T-helper 1 cell treated with Interleukin-12 subunit alpha and Interleukin-12 subunit beta and Interleukin-4 antibody, amounts not matched to agents 30 ng/mL and 1 ng/mL, for 36 hours (primary cell): Measurements from ENCODE around the gene KCTD12. TPM values are rescaled to one million over a fixed set of nuclear protein-coding genes. Genes with fewer than 3 reads are reported as not detected.

Experiments used
- intact Hi-C: fragments of 100-400 bp; cut with micrococcal nuclease; formaldehyde crosslinking; loops from one replicate; pipeline ENCODE4 v1.15.1; 2024
- total RNA-seq: library from RNA; stranded (reverse); gene quantifications from 2 replicates; pipeline ENCODE4 v1.2.3, GENCODE V29; 2022

The KCTD12 gene
- total RNA-seq, 1 donor from 2014 or later = 4.3 TPM

- intact Hi-C loops = no loop called here
Measured at GRCh38 chr13:76861859-76862258, 24.3 kb downstream of the KCTD12 start.

DNA sequence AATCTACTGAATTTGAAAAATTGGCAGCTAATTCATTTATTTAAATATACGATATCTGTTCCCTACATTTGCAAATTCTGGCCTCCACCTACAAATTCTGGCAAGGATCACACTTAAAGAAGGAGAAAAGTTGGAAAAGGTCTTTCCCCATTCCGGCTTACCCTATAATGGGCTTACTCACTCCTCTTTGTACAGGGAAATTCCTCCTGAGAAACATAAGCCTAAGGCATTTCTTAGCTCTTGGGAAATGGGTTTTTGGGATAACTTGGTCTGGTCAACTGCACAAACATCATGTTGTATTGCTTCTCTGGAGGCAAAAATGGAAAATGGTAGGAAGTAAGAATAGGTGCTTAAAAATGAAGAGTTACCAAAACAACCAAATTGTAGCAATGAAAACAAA is 25.5 kb downstream of the KCTD12 start:
- intact Hi-C loops = no loop called here

GRCh38 chr13:76854894-76855293 is 31.3 kb downstream of the KCTD12 start:
- intact Hi-C loops = no loop called here

DNA sequence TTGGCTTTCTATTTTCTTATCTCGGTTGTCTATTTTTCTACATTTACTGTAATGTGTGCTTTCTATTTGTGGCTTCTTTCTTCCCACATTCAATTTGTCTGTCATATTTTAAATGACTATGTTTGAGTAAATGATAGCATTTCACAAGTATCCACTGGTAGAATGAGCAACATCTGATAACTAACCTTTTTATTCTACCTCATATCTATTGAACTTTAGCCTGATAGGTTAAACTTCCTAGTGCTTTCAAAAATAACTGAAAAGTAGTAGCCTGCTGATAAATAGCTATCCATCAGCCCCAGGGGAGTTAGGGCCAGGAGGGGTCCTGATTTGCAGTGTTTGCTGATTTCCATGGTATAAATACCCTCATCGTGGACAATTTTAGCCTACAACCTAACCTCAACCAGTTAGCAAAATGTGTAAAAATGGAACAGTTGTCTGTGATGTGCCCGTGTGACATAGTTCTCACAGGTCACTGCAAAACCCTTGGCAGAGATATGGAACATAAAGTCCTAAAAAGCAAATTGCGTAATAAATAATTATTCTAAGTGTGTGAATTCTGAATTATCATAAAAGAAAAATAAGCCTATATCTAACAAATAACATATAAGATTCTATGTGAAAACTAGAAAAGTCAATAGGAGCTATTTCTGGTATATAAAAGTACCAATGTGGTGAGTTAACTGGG is 32.1 kb downstream of the KCTD12 start:
- intact Hi-C loops = no loop called here

- intact Hi-C loops = no loop called here
Measured at GRCh38 chr13:76853481-76853880, 32.7 kb downstream of the KCTD12 start.

- intact Hi-C loops = no loop called here
Measured at GRCh38 chr13:76852986-76853385, 33.2 kb downstream of the KCTD12 start.

DNA sequence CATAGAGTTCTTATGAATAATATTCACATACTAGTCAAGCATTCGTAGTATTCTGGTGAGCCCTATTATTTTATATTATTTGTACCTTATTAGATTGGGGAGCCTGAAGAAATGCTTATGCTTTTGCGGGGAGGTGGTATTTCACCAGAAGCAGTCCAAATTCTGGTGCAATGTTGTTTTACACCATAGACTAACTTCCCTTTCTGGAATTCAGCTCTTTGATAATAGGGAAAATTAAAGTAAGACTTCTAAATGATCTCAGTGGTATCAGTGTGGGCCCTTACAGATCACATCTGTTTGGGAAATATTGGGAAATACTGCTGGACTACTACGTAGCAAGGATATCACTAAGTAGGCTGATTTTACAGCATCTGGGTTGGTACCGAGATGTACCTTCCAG is 34.2 kb downstream of the KCTD12 start:
- intact Hi-C loops = no loop called here

DNA sequence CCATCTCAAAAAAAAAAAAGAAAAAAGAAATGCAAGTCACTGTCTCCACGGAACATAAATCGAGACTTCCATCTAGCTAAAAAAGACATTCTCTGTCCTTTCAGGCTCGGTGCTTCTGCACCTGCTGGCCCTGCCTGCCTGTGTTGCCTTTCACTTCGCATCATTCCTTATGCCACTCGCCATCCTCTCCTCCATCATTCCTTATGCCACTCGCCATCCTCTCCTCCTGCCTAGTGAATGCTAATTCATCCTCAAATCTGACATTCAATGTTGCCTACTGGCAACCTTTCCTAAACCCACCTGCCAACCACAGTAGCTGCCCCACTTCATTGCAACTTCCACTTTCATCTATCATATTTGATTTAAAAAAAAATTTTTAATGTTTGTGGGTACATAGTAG is 36.7 kb downstream of the KCTD12 start:
- intact Hi-C loops = no loop called here

GRCh38 chr13:76848596-76848995 is 37.6 kb downstream of the KCTD12 start:
- intact Hi-C loops = no loop called here

GRCh38 chr13:76846363-76846762 is 39.8 kb downstream of the KCTD12 start:
- intact Hi-C loops = no loop called here

- intact Hi-C loops = no loop called here
Measured at GRCh38 chr13:76845865-76846264, 40.3 kb downstream of the KCTD12 start.

DNA sequence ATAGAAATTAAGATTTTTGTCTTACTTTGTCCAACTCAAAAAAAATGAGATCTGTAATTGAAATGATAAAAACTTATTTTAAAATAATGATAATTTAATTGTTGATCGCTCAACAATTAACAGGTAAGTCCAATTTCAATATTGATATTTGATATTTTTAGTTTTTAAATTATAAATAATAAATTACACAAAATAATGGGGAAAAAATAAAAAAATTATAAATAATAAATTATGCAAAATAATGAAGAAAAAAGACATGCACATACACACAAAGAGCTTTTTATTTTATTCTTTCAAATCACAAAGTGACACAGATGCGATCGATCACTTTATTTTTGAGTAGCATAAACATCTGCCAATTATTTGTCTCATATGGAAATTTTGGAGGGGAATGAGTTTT is 40.8 kb downstream of the KCTD12 start:
- intact Hi-C loops = no loop called here

DNA sequence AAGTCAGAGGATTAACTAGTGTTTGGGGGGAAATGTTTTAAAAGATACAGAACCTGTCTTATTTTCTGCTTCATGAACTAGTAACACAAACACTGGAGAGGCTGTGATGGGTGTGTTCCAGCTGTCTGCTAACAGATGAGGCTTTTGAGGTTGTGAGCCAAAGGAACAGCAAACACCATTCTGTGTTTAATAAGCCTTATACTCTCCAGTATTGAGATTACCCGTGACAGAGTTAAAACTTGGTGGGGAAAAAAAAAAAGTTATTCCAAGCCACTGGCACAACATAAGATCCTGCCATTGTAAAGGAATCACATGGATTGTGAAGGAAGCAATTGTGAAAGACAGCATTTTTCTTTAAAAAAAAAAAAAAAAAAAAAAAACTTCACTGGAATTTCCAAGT is 48.4 kb downstream of the KCTD12 start:
- intact Hi-C loops = no loop called here

DNA sequence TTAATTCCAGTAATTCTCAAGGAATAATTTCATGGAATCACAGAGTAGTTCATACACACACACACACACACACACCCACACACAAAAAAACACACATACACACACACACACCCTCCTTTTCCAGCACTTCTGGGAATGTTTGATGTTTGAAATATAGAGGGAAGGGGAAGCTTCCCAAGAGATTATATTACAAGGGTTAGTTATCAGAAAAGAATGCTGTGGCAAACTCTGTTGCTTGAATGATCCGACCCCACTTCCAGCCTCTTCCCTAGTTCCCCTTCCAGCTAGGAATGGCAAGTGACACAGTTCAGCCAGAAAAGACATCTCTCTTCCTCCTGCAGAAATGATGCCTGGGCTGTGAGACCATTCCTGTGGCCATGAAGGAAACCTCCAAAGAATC is 49.9 kb downstream of the KCTD12 start:
- intact Hi-C loops = no loop called here

- intact Hi-C loops = no loop called here
Measured at GRCh38 chr13:76833441-76833954, 52.7 kb downstream of the KCTD12 start.

- intact Hi-C loops = no loop called here
Measured at GRCh38 chr13:76832258-76832988, 53.8 kb downstream of the KCTD12 start.

GRCh38 chr13:76830805-76831204 is 55.4 kb downstream of the KCTD12 start:
- intact Hi-C loops = no loop called here

Other genes with a start within 250 kb of the KCTD12 start
- gene ACOD1, start 62.1 kb upstream of the KCTD12 start, total RNA-seq = not detected in 2 replicates
- 17.2 and 18.2 TPM in 2 replicates for gene CLN5, start 105.7 kb upstream of the KCTD12 start, total RNA-seq
- gene FBXL3, start 140.8 kb upstream of the KCTD12 start, total RNA-seq = 42.1 and 42.8 TPM in 2 replicates